Hematopoietic multipotent progenitor cell treated with erythropoietin and hydrocortisone succinate and interleukin-3 and kit ligand, for 17 days (in vitro differentiated cells): ENCODE measurements around the gene MX2.

ENCODE experiments used
- DNase-seq: peaks from one replicate; pipeline ENCODE4 v3.0.0-alpha.2; 2015; ENCODE audit warnings: low spot score

MX2 gene

DNA sequence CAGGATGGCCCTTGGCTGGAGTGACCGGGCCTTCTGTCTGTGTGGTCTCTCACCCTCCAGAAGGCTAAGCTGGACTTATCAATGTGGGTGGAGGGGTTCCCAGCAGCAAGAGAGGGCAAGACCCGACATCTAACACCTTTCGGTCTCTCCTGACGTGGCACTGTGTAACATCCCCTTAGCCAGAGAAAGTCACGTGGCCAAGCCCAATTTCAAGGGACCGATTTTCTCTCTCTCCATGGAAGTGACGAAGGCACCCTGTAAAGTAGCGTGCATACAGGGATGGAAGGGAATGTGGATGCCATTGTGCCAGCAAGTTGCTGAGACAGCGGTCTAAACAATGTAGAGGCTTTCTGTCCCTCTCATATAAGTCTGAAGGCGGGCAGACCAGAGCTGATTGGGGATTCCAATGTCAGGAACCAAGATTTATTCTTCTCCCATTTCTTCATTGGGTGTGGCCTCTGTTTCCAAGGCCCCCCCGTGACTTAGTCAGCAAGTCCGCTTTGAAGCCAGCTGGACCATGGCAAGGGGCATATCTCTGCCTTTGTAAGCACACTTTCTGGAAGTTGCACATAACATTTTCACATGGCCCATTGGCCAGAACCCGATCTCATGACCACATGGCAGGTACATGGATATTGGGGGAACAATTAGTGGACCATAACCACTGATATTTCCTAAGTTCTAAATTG lies 76.7 kb downstream of the MX2 start:
- DNase-seq: no peak

DNA sequence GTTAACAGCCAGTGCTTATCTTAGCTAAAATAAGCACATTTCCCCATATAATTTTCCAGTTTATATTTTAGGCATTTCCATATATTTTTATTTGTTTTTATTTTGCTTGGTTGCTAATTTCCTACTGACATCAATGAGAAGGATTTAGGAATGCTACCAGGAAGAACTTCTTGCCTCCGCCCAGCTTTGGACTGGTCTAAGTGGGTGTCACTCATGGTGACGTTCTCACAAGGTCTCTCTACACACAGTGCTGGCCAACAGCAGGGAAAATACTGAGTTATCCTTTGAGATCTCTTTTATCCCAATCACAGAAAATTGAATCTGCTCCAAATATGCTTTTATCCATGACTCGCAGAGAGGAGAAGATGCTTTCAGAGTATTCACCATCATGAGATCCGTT lies 77.4 kb downstream of the MX2 start:
- no peak for DNase-seq

DNA sequence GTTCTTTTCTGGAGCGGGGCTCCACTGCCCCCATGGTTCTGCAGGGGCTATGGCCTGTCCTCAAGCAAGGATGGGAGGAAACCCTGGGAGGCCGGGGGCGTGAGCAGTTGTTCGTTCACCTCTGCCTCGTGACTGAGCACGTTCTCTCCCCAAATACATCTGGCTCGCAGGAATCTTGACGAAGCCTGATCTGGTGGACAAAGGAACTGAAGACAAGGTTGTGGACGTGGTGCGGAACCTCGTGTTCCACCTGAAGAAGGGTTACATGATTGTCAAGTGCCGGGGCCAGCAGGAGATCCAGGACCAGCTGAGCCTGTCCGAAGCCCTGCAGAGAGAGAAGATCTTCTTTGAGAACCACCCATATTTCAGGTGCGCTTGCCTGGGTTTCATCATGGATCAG lies 79.7 kb downstream of the MX2 start:
- DNase-seq: no peak

DNA sequence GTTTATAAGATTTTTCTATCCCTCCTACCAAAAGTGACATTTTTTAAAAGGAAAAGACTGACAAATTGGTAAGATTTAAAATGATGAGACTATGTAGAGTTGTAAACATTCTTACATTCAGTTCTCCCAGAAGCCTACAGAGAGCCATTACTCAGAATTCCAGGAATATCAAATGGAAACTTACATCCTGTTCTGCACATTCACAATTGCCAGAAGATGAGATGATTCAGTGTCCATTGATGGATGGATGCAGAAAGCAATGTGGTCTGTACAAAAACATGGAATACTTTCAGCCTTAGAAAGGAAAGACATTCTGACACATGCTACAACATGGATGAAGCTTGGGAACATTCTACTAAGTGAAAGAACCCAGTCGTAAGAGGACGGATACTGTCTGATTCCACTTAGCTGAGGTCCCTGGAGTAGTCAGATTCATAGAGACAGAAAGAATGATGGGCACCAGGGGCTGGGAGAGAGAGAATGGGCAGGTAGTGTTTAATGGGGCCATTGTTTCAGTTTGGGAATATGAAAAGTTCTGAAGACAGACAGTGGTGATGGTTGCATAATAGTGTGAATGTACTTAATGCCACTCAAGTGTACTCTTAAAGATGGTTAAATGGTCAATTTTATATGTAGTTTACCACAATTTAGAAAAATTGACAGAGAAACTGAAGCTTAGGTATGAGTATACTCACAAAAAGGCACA lies 80.8 kb downstream of the MX2 start:
- no peak for DNase-seq

DNA sequence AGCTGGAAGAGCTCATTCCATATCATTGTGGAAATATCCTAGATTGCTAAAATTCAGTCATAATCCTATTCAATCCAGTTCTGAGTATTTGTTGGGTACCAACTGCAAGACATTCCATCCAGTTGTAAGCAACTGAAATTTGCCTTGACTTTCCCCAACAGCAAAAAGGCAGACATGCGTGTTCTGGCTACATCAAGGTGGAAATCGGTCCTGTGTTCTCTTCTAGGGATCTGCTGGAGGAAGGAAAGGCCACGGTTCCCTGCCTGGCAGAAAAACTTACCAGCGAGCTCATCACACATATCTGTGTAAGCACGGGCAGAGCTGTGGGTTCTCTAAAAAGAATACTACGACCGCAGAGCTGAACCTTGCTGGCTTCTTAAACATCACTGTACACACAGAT lies 81.7 kb downstream of the MX2 start:
- DNase-seq: no peak

DNA sequence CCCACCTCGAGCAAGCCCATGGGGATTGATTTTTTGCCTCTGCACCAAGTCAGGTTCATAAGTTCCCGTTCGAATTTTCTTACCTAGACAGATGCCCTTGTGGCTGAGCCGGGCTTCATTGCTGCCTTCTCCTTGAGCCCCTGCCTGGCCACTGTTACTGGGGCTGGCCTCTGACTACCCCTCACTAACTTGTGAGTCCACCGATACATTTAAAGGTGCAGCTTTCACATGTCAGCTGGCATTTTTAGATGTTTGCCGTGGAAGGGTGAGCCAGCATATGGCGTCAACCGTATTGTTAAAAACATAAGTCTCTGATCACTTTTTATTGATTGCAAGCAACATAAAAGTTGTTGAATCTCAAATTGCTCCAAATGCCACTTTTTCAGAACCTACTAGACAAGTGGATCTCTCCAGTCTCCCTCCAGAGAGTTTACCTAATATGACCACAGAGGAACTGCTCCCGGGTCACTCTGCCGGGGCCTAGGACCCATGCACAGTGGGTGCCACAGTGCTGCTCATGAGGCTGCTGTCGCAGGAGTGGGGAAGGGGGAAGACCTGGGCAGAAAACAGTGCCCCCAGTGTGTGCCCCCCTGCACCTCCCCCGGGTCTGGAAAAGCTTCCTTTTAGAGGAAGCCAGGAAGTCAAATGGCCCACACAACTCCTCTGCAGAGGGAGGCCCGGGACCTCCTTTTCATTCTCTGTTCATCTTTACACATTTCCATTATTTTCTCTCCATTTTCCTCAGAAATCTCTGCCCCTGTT lies 83.1 kb downstream of the MX2 start:
- DNase-seq: no peak

DNA sequence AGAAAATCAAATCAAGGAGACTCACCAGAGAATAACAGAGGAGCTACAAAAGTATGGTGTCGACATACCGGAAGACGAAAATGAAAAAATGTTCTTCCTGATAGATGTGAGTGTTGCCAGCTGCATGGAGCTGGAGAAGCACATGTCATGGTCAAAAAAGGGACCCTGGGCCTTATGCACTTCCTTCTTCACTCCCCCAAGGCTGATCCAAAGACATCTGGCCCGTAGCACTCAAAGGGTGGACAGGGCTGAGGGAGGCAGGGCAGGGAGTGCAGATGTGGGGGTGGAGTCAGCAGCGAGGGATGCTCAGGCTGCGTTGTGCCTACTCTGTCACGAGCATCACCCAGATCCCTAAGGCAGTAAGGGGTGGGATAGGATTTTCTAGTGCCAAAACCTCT lies 83.6 kb downstream of the MX2 start:
- DNase-seq: no peak

DNA sequence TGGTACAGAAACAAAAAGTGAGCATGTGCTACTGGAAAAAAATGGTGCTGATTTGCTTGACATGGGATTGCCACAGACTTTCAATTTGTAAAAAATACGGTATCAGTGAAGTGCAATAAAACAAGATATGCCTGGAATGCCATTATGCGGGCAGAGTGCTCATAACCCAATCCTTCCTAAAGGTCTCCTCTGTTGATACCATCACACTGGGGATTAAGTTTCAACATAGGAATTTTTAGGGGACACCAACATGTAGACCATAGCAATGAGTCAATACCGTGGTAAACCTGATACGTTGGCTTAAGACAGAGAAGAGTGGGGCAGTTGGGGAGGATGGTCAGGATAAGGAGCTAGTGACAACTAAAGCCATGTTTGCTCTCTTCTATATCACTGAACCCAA lies 84.8 kb downstream of the MX2 start:
- DNase-seq: no peak

DNA sequence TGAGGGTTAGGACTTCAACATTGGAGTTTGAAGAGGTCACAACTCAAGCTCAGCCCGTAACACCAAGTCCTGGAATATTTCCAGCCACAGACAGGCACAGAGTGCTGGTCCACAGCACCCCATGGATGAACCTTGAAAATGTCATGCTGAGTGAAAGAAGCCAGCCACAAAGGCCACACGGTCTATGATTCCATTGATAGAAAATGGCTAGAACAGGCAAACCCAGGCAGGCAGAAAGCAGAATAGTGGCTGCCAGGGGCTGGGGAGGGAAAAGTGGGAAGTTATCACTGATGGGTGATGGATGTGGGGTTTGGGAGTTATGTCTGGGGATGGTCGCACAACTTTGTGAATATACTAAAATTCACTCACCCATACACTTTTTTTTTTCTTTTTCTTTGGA lies 85.5 kb downstream of the MX2 start:
- no peak for DNase-seq

DNA sequence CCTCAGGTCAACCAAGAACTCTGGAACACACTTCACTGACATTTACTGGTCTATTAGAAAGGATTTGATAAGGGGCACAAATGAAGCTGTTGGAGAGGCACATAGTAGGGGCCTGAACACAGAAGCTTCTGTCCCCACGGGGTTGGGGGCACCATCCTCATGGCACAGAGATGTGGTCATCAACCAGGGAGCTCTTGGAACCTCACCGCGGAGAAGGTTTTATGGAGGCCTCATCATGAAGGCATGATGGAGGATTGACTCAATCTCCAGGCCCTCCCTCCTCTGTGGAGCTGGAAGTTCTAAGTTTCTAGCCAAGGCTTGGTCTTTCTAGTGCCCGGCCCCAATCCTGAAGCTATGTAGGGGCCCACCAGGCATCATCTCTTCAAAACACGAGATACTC lies 87.8 kb downstream of the MX2 start:
- DNase-seq: no peak

DNA sequence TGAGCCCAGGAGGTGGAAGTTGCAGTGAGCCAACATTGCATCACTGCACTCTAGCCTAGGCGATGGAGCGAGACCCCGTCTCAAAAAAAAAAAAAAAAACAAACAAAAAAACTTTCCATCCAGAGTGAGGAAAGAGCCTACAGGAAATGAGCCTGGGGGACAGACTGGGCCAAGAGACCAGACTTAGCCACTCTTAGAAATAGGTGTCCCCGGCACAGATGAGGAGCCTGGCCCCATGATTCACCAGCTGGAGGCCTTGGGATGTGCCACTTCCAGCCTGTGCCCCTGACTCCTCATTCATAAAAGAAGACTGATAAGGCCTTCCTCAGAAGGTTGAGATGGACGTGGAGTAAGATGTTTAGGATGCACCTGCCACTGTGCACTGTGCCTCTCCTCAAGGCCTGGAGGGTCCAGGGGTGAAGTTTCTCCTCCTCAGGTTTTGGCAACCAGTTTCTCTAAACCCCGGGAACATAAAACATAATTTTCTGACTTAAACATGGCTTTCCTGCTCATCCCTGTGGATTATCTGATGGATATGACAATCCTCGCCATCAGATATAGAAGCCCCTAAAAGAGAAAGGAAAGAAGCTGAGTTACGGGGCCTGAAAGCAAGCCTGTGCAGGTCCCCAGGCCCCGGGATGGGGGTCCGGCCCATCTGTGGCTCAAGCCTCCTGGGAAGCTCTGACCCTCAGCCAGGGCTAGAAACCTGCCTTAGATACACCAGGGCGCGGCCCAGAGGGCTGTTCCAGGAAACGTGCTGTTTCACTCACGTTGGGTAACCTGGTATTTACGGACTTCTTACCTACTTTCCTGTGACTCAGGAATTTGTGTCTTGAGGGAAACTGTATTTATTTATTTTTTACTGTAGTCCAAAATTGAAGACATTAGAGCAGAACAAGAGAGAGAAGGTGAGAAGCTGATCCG lies 90.2 kb downstream of the MX2 start:
- no peak for DNase-seq

DNA sequence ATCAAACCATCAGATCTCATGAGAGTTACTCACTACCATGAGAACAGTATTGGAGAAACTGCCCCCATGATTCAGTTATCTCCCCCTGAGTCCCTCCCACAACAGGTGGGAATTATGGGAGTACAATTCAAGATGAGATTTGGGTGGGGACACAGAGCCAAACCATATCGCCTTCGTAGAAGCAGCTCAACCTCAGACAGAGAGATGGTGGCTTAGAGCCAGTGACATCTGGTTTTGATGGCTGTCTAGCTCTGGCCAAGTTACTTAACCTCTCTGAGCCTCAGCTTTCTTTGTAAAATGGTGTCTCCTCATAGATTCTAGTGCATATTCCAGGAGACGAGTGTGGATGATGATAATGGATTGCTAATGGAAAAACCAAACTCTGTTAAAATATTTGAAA lies 91.4 kb downstream of the MX2 start:
- DNase-seq: no peak

DNA sequence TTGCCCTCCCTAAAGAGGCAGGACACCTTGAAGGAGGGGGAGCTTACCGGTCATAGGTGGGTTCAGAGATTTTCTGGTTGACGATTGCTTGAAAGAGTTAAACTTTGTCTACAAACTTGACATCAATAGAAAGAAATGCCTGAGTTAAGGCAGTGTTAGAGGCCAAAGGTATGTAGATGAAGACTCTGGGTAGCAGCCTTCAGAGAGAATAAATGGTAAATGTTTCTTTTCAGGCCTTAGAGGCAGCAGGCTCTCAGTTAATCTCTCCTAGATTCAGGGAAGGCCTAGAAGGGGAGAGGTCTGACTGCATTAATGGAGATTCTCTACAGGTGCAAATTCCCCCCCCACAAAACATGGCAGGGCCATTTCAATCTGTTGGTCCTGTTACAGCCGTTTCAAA lies 91.9 kb downstream of the MX2 start:
- no peak for DNase-seq

DNA sequence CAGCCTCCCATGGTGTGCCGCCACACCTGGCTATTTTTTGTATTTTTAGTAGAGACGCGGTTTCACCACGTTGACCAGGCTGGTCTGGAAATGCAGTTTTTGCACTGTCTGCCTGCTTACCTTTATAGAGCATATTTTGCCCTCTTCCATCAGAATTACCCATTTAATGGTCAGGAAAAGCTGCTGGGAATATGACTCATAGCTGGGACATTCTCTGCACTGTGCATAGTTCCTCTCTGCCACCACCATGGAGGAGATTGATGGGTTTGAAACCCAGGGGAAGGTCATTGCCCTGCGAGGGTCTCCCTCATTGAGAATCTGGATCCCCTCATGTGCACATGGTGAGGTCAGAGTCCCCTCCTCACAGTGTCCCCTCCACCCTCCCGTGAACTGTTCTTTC lies 96.3 kb downstream of the MX2 start:
- no peak for DNase-seq

DNA sequence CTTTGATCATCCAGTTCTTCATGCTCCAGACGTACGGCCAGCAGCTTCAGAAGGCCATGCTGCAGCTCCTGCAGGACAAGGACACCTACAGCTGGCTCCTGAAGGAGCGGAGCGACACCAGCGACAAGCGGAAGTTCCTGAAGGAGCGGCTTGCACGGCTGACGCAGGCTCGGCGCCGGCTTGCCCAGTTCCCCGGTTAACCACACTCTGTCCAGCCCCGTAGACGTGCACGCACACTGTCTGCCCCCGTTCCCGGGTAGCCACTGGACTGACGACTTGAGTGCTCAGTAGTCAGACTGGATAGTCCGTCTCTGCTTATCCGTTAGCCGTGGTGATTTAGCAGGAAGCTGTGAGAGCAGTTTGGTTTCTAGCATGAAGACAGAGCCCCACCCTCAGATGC lies 96.7 kb downstream of the MX2 start:
- no peak for DNase-seq
